GM19395 (cell line): Measurements from ENCODE around the gene ARMC8.

Experiments used
- ATAC-seq: cut with Tn5 transposase; IDR thresholded peaks from one replicate; pipeline ENCODE4 v1.9.1; 2021; ENCODE audit warnings: mild to moderate bottlenecking, moderate library complexity; ENCODE audit not compliant: unreplicated experiment

The ARMC8 gene

GRCh38 chr3:138344754-138345153 lies 157.7 kb downstream of the ARMC8 start:
- ATAC-seq: no peak
